HEK293 (cell line): ENCODE measurements around the gene DDX25.
"Not testable (repeated sequence)": the region's sequence is repeated elsewhere in the genome, so short reads cannot be mapped to it uniquely, and the experiment has no call there.

Source experiments
- CTCF ChIA-PET: fragments of 350-600 bp; formaldehyde crosslinking; extraction: SDS; loops from one replicate; lab custom pipeline; 2021; ENCODE audit warnings: antibody characterized with exemption; lab: Yijun Ruan, JAX
- POLR2A ChIA-PET: fragments of 300-600 bp; formaldehyde crosslinking; extraction: SDS; loops from one replicate; lab custom pipeline; 2020; ENCODE audit warnings: antibody characterized with exemption, inconsistent platforms; lab: Yijun Ruan, JAX
- H3K27ac ChIP-seq: fragments of 200-500 bp; sonication (Bioruptor generic); 2 replicates; pipeline ENCODE4 v1.5.1; 2014; ENCODE audit warnings: low read depth, low read length, control low read depth, inconsistent platforms; ENCODE audit errors: extremely low read depth
- H3K36me3 ChIP-seq, 2 experiments: fragments of 200-500 bp in 1 of 2; sonication (Bioruptor generic) in 1 of 2; 1 replicate in 1 of 2; 2 replicates in 1 of 2; pipeline ENCODE4 v1.5.1; 2014 to 2017; ENCODE audit warnings: inconsistent platforms in 2 of 2, low read length in 2 of 2; ENCODE audit not compliant: control insufficient read depth in 2 of 2, insufficient read depth in 1 of 2
- H3K4me1 ChIP-seq: fragments of 200-500 bp; sonication (Bioruptor generic); 2 replicates; pipeline ENCODE4 v1.5.1; 2014; ENCODE audit warnings: mild to moderate bottlenecking, low read length, inconsistent platforms; ENCODE audit not compliant: control insufficient read depth, insufficient read depth
- H3K4me3 ChIP-seq: 2 replicates; pipeline ENCODE4 v1.5.1; 2011; ENCODE audit warnings: low read depth, mild to moderate bottlenecking, control low read depth, low read length, moderate library complexity
- H3K9me3 ChIP-seq: fragments of 200-500 bp; sonication (Bioruptor generic); 2 replicates; pipeline ENCODE4 v1.5.1; 2014; ENCODE audit warnings: low read depth, low read length, inconsistent platforms; ENCODE audit not compliant: control insufficient read depth, insufficient read depth
- BCL11A ChIP-seq: fragments of 450-650 bp; formaldehyde crosslinking; IDR thresholded peaks from 2 replicates; pipeline ENCODE4 v1.5.1; 2016; ENCODE audit warnings: low read depth, missing biosample characterization, missing genetic modification characterization
- ZNF146 ChIP-seq: fragments of 450-650 bp; formaldehyde crosslinking; IDR thresholded peaks from 2 replicates; pipeline ENCODE4 v1.5.1; 2016; ENCODE audit warnings: missing biosample characterization, missing genetic modification characterization
- ZNF169 ChIP-seq: fragments of 450-650 bp; formaldehyde crosslinking; IDR thresholded peaks from 2 replicates; pipeline ENCODE4 v1.5.1; 2016; ENCODE audit warnings: missing biosample characterization, missing genetic modification characterization
- ZNF311 ChIP-seq: fragments of 450-650 bp; formaldehyde crosslinking; IDR thresholded peaks from 2 replicates; pipeline ENCODE4 v1.5.1; 2017; ENCODE audit warnings: missing biosample characterization, missing genetic modification characterization, borderline replicate concordance
- ZNF341 ChIP-seq: fragments of 450-650 bp; formaldehyde crosslinking; IDR thresholded peaks from 2 replicates; pipeline ENCODE4; 2016; ENCODE audit warnings: low read depth, missing biosample characterization, missing genetic modification characterization
- ZNF585B ChIP-seq: fragments of 450-650 bp; formaldehyde crosslinking; IDR thresholded peaks from 2 replicates; pipeline ENCODE4 v1.5.1; 2016; ENCODE audit warnings: missing biosample characterization, missing genetic modification characterization
- ZNF785 ChIP-seq: fragments of 450-650 bp; formaldehyde crosslinking; IDR thresholded peaks from 2 replicates; pipeline ENCODE4 v1.5.1; 2016; ENCODE audit warnings: missing biosample characterization, missing genetic modification characterization
- ZSCAN16 ChIP-seq: fragments of 450-650 bp; formaldehyde crosslinking; IDR thresholded peaks from 2 replicates; pipeline ENCODE4 v1.5.1; 2016; ENCODE audit warnings: missing biosample characterization, missing genetic modification characterization
- TF ChIP-seq, protein P1 (sequence below): fragments of 450-650 bp; formaldehyde crosslinking; IDR thresholded peaks from 2 replicates; pipeline ENCODE4 v1.5.1; 2016; ENCODE audit warnings: missing biosample characterization, missing genetic modification characterization
- TF ChIP-seq, protein P2 (sequence below): fragments of 450-650 bp; formaldehyde crosslinking; conservative IDR thresholded peaks from 2 replicates; pipeline ENCODE4 v1.5.1; 2016; ENCODE audit warnings: low read depth, missing biosample characterization, missing genetic modification characterization

Gene DDX25

DNA sequence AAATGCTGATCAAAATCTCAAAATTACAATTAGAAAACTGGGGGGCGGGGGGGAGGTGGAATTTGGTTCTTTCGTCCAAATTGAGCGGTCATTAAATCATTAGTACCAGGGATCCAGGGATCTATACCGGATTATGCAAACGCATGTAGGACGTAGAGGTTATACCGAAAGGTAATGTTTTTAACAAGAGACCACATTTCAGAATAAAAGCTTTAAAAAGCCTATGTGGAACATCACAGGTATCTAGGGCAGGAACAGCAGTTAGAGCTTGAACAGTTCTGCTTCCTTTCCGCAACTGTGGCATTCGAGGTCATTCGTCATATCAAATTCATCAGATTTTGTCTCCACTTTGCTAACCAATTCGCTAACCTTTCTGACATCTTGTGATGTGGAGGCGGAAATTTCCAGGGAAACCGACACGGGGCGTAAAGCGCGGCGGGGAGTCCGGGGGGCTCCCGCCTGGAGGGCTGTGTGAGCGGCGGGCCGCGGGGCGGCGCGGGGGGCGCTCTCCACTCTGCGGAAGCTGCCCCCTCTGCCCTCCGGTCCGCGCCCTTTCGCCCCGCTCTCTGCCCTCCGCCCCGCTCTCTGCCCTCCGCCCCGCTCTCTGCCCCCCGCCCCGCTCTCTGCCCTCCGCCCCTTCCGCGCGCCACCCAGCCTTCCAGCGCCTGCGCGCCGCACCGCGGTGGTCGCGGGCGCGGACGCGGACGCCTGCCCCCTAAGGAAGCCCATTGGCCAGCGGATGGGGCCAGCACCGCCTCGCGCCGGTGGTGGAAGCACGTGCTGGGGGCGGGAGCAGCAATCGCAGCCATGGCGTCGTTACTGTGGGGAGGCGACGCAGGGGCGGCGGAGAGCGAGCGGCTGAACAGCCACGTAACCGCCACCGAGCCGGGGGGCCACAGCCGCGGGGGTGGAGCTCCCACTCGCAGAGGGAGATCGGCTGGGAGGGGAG, at the start of gene DDX25:
DDX25 (plus strand) TSS at position 798 of the 949 bp plus-strand sequence; CDS start at position 808, 10 bp downstream.
- H3K36me3 ChIP-seq: peaks cover 0 to 12% of the 10 kb centered on the region in 2 experiments; a peak in 2 of 3 replicates
- POLR2A ChIA-PET: interaction anchor here (0.7 to 2.4 kb wide), 6 partner anchors 7 to 308 kb away, joined by 3 to 26 read pairs (median 5); partner anchors contain the start of genes FAM118B, HYLS1 and RPUSD4

DNA sequence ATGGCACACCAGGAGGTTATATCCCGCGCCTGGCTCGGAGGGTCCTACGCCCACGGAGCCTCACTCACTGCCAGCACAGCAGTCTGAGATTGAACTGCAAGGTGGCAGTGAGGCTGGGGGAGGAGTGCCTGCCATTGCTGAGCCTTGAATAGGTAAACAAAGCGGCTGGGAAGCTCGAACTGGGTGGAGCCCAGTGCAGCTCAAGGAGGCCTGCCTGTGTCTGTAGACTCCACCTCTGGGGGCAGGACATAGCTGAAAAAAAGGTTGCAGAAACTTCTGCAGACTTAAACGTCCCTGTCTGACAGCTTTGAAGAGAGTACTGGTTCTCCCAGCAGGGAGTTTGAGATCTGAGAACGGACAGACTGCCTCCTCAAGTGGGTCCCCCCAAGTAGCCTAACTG, 46.6 kb upstream of the DDX25 start:
- POLR2A ChIA-PET, H3K9me3 ChIP-seq, H3K4me1 ChIP-seq, H3K4me3 ChIP-seq, H3K36me3 ChIP-seq, H3K27ac ChIP-seq: not testable (repeated sequence)
- CTCF ChIA-PET: interaction anchor here (0.6 kb wide), 1 partner anchor 493 kb away, joined by 3 read pairs; no protein-coding TSS in a partner anchor

More for the DNA sequence above, at the start of gene DDX25:
- Histone ChIP-seq H3K9me3 (no peaks in the 10 kb centered on the region), H3K27ac (no peak within 1 kb of the TSS), H3K4me1 (no peaks in the 10 kb centered on the region), H3K4me3 (peak within 1 kb of the TSS; percentile 7)
- TF ChIP-seq, protein P1, sequence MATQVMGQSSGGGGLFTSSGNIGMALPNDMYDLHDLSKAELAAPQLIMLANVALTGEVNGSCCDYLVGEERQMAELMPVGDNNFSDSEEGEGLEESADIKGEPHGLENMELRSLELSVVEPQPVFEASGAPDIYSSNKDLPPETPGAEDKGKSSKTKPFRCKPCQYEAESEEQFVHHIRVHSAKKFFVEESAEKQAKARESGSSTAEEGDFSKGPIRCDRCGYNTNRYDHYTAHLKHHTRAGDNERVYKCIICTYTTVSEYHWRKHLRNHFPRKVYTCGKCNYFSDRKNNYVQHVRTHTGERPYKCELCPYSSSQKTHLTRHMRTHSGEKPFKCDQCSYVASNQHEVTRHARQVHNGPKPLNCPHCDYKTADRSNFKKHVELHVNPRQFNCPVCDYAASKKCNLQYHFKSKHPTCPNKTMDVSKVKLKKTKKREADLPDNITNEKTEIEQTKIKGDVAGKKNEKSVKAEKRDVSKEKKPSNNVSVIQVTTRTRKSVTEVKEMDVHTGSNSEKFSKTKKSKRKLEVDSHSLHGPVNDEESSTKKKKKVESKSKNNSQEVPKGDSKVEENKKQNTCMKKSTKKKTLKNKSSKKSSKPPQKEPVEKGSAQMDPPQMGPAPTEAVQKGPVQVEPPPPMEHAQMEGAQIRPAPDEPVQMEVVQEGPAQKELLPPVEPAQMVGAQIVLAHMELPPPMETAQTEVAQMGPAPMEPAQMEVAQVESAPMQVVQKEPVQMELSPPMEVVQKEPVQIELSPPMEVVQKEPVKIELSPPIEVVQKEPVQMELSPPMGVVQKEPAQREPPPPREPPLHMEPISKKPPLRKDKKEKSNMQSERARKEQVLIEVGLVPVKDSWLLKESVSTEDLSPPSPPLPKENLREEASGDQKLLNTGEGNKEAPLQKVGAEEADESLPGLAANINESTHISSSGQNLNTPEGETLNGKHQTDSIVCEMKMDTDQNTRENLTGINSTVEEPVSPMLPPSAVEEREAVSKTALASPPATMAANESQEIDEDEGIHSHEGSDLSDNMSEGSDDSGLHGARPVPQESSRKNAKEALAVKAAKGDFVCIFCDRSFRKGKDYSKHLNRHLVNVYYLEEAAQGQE: peak; percentile 1; the same call in 1 of the 2 replicates
- no peak for TF ChIP-seq ZNF169 (tag by site-specific recombination)
- CTCF ChIA-PET: interaction anchor here (0.8 to 1.1 kb wide), 3 partner anchors 16 to 23 kb away, joined by 3 to 4 read pairs (median 3); no protein-coding TSS in a partner anchor

DNA sequence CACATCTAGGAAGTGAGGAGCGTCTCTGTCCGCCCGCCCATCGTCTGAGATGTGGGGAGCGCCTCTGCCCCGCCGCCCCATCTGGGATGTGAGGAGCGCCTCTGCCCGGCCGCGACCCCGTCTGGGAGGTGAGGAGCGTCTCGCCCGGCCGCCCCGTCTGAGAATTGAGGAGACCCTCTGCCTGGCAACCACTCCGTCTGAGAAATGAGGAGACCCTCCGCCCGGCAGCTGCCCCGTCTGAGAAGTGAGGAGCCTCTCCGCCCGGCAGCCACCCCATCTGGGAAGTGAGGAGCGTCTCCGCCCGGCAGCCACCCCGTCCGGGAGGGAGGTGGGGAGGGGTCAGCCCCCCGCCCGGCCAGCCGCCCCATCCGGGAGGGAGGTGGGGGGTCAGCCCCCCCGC, 41.5 kb upstream of the DDX25 start:
- H3K4me3 ChIP-seq, H3K4me1 ChIP-seq, H3K9me3 ChIP-seq, H3K36me3 ChIP-seq, H3K27ac ChIP-seq, POLR2A ChIA-PET, CTCF ChIA-PET: not testable (repeated sequence)

DNA sequence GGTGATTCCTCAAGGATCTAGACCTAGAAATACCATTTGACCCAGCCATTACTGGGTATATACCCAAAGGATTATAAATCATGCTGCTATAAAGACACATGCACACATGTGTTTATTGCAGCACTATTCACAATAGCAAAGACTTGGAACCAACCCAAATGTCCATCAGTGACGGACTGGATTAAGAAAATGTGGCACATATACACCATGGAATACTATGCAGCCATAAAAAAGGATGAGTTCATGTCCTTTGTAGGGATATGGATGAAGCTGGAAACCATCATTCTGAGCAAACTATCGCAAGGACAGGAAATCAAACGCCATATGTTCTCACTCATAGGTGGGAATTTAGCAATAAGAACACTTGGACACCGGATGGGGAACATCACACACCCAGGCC, 39.0 kb upstream of the DDX25 start:
- POLR2A ChIA-PET, H3K4me3 ChIP-seq, H3K4me1 ChIP-seq, H3K9me3 ChIP-seq, CTCF ChIA-PET, H3K27ac ChIP-seq: not testable (repeated sequence)
- TF ChIP-seq ZNF146: peak; percentile 51; the same call in 1 of the 2 replicates
- TF ChIP-seq, all 188 proteins: peak for 1; not testable (repeated sequence) for 187
- not testable (repeated sequence) for H3K36me3 ChIP-seq

DNA sequence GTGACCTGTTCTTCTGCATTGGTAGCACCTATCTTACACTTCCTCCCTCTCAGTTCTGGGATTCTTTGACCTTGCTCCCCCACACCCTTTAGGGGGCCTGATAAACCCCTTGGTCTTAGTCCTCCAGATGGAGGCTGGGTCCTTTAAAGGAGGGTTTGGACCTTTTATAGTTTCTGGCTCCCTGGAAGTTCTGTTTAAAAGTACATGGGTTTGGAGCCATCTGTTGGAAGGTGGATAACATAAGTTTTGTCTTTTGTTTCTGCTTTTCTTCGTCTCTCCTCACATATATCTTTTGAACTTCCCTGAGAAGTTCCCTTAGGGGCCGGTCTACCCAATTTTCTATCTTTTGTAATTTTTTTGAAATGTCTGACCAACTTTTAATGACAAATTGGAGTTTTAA, 34.8 kb upstream of the DDX25 start:
- Histone ChIP-seq H3K9me3 (no peaks in the 10 kb centered on the region), H3K4me1 (no peaks in the 10 kb centered on the region), H3K4me3 (no peak overlapping the region), H3K36me3 (no peaks in the 10 kb centered on the region), H3K27ac (no peak overlapping the region)
- ChIA-PET CTCF (interaction anchor here (0.6 to 1.4 kb wide), 6 partner anchors 49 to 1025 kb away, joined by 3 to 4 read pairs (median 3); no protein-coding TSS in a partner anchor), POLR2A (no interaction called here)
- TF ChIP-seq ZNF585B (no peak), ZNF785 (tag by site-specific recombination) (no peak), ZNF311 (tag by site-specific recombination) (no peak), ZSCAN16 (tag by site-specific recombination) (no peak), ZNF341 (tag by site-specific recombination) (no peak), BCL11A (no peak)
- TF ChIP-seq, protein P2, sequence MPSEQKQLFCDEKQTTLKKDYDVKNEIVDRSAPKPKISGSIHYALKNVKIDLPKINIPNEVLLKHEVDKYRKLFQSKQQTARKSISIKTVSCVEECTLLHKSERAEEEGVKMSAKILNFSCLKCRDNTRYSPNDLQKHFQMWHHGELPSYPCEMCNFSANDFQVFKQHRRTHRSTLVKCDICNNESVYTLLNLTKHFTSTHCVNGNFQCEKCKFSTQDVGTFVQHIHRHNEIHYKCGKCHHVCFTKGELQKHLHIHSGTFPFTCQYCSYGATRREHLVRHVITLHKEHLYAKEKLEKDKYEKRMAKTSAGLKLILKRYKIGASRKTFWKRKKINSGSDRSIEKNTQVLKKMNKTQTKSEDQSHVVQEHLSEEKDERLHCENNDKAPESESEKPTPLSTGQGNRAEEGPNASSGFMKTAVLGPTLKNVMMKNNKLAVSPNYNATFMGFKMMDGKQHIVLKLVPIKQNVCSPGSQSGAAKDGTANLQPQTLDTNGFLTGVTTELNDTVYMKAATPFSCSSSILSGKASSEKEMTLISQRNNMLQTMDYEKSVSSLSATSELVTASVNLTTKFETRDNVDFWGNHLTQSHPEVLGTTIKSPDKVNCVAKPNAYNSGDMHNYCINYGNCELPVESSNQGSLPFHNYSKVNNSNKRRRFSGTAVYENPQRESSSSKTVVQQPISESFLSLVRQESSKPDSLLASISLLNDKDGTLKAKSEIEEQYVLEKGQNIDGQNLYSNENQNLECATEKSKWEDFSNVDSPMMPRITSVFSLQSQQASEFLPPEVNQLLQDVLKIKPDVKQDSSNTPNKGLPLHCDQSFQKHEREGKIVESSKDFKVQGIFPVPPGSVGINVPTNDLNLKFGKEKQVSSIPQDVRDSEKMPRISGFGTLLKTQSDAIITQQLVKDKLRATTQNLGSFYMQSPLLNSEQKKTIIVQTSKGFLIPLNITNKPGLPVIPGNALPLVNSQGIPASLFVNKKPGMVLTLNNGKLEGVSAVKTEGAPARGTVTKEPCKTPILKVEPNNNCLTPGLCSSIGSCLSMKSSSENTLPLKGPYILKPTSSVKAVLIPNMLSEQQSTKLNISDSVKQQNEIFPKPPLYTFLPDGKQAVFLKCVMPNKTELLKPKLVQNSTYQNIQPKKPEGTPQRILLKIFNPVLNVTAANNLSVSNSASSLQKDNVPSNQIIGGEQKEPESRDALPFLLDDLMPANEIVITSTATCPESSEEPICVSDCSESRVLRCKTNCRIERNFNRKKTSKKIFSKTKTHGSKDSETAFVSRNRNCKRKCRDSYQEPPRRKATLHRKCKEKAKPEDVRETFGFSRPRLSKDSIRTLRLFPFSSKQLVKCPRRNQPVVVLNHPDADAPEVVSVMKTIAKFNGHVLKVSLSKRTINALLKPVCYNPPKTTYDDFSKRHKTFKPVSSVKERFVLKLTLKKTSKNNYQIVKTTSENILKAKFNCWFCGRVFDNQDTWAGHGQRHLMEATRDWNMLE (tag by site-specific recombination): no peak
